Activated T-cell treated with anti-CD3 and anti-CD28 coated beads, Interleukin-2, amount 50 U/mL, for 1 hour (primary cell): ENCODE measurements around the gene MUL1.

ENCODE experiments used
- DNase-seq: peaks from one replicate; pipeline ENCODE4 v3.0.0-alpha.2; 2020

The MUL1 gene

GRCh38 chr1:20484519-20485462 is 23.2 kb downstream of the MUL1 start:
- DNase-seq = no peak

- DNase-seq = no peak
Measured at GRCh38 chr1:20483833-20484518, 24.0 kb downstream of the MUL1 start.

- DNase-seq = no peak
Measured at GRCh38 chr1:20483098-20483832, 24.7 kb downstream of the MUL1 start.

GRCh38 chr1:20481643-20482498 is 26.1 kb downstream of the MUL1 start:
- no peak for DNase-seq

- no peak for DNase-seq
Measured at GRCh38 chr1:20480951-20481617, 26.9 kb downstream of the MUL1 start.

- no peak for DNase-seq
Measured at GRCh38 chr1:20480243-20480944, 27.6 kb downstream of the MUL1 start.

- no peak for DNase-seq
Measured at GRCh38 chr1:20479840-20480239, 28.1 kb downstream of the MUL1 start.

- DNase-seq = no peak
Measured at GRCh38 chr1:20478057-20478635, 29.8 kb downstream of the MUL1 start.

- DNase-seq = no peak
Measured at GRCh38 chr1:20477348-20478056, 30.4 kb downstream of the MUL1 start.

- no peak for DNase-seq
Measured at GRCh38 chr1:20476265-20477038, 31.5 kb downstream of the MUL1 start.

GRCh38 chr1:20474996-20475395 is 33.0 kb downstream of the MUL1 start:
- DNase-seq = no peak

GRCh38 chr1:20474333-20474975 is 33.5 kb downstream of the MUL1 start:
- no peak for DNase-seq

GRCh38 chr1:20473894-20474293 is 34.1 kb downstream of the MUL1 start:
- no peak for DNase-seq

- no peak for DNase-seq
Measured at GRCh38 chr1:20472860-20473711, 34.9 kb downstream of the MUL1 start.

- no peak for DNase-seq
Measured at GRCh38 chr1:20472121-20472520, 35.8 kb downstream of the MUL1 start.

- DNase-seq = no peak
Measured at GRCh38 chr1:20470194-20470593, 37.8 kb downstream of the MUL1 start.

- no peak for DNase-seq
Measured at GRCh38 chr1:20469406-20470076, 38.4 kb downstream of the MUL1 start.
